HG02610 (cell line): Measurements from ENCODE around the gene HIPK1.
A peak's percentile ranks its signal among the peaks of the same experiment; 100 is the strongest.

Experiments used
- ATAC-seq: cut with Tn5 transposase; IDR thresholded peaks from one replicate; pipeline ENCODE4 v1.9.1; 2021; ENCODE audit warnings: mild to moderate bottlenecking, moderate library complexity; ENCODE audit not compliant: unreplicated experiment

Gene HIPK1

DNA sequence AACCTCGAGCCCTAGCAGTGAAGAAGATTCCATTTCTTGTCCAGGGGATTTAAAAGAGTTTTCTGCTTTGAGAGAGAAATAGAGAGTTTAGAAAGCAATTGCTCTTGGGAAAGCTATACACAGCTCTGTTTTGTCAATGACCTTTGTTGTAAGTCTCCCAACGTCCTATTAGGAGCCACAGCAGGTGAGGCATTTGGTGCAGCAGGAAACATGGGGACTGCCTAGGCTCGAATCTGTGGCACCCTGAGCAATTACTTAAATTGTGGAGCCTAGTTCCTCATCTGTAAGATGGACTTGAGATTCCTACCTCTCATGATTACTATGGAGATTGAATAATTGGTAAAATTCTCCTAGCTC, 15.8 kb upstream of the HIPK1 start:
- ATAC-seq = no peak

DNA sequence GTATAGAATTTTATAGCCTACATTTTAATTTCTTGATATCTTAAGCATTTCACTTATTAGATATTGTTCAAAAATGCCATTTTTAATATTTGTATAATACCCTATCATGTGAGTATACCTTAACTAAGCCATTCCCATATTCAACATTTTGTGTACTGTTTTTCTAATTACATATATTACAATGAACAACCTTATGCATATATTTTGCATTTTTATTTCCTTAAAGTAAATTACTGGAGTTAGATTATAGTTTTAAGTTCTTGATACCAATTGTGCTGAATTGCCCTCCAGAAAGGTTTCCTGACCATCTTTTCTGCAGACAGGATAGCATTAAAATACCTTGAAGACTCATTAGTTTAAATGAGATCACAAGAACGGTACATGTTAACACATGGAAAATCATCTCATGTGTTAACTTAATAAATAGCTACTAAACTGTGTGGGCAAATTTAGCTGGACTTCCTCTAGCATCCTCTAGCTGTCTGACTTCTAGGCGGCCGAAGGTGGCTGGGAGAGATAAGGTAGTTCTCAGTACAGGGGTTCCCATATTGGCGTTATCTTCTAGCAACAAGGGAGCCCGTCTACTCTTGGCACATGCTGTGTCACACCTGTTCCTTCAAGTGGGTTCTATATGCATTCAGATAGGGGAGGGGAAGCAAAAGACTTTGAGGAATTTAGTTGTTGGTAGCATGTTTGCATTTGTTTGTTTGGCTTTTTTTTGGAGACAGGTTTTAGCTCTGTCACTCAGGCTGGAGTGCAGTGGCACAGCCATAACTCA, 15.0 kb upstream of the HIPK1 start:
- ATAC-seq = no peak

DNA sequence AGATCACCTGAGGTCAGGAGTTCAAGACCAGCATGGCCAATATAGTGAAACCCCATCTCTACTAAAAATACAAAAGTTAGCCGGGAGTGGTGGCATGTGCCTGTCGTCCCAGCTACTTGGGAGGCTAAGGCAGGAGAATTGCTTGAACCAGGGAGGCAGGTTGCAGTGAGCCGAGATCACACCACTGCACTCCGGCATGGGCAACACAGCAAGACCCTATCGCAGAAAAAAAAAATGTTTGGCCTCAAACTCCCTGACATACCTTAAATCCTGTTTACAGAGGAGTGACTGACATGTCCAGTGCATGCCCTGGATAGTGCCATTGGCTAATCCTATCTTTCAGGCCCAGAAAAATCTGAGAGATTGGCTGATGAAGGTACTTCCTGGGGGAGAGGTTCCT, 12.2 kb upstream of the HIPK1 start:
- ATAC-seq = no peak

DNA sequence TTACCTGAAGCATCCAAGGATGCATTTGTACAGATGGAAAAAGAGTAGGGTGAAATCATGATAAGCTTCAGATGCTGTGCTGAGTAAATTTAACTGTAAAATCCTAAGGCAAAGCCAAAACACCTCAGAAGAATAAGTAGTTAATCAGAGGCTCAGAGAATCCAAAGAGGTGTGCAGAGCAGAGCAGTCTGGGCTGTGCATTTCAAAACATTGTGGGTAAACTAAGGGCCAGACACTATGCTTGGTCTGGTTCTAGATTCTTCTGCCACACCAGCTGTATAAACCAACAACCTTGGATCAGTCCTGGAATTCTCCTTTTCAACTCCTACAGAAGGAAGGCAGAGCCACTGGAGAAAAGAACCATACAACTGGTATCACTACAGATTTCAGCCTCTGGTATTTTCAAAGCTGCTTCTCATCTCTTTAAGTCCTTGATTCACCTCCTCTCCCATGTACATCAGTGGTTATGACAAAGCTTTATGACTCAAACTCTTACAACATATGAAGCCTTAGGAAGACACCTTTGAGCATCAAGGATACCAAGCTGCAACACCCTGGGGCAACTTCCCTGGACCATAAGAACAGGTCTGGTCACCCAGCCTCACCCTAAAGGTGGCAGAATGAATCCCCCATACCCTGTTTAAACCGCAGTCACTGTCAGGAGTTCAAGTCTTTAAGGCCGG, 11.6 kb upstream of the HIPK1 start:
- ATAC-seq = no peak

DNA sequence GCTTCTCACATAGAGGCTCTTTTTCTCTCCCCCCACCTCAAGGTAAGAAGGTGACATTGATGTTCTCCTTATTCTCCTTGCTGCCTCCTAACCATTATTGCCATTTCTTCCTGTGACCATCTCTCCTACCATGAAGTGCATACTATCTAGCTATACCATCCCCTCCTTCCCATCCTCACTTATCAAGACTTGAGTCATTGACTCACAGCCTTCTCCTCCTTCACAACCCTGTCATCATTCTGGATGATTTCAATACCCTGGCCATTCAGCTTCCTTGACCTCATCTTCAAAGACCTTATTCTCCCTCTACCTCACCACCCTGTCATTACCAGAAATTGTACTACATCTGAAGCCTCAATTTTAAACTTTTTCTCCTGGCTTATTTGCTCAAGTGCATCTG, 10.9 kb upstream of the HIPK1 start:
- ATAC-seq = no peak

DNA sequence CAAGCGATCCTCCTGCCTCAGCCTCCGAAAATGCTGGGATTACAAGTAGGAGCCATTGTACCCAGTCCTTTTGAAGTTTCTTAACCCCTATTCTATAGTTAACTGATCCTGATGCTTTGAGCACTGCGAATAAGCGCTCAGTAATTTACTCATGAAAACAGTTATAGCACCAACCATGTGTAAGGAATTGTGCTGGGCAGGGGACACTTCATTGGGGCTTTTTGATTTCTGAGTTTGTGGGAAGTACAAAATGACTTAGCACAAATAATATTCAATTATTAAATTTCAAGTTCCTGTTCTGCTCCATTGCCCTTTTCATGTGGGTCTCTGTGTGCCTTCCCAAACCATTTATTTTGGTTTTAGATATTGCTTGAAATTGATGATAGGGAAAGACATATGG, 6.2 kb upstream of the HIPK1 start:
- ATAC-seq = no peak

DNA sequence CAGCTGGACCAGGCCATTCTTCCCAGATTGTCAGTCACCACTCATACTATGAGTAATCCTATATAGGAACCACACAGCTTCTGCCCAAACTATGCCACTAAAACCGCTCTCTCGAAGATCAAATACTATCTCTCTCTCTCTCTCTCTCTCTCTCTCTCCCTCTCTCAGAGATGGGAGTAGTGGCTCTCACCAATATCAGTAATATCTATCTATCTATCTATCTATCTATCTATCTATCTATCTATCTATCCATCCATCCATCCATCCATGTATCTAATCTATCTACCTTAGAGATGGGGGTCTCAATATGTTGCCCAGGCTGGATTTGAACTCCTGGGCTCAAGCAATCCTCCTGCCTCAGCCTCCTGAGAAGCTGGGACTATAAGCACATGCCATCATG, 4.7 kb upstream of the HIPK1 start:
- ATAC-seq = no peak

DNA sequence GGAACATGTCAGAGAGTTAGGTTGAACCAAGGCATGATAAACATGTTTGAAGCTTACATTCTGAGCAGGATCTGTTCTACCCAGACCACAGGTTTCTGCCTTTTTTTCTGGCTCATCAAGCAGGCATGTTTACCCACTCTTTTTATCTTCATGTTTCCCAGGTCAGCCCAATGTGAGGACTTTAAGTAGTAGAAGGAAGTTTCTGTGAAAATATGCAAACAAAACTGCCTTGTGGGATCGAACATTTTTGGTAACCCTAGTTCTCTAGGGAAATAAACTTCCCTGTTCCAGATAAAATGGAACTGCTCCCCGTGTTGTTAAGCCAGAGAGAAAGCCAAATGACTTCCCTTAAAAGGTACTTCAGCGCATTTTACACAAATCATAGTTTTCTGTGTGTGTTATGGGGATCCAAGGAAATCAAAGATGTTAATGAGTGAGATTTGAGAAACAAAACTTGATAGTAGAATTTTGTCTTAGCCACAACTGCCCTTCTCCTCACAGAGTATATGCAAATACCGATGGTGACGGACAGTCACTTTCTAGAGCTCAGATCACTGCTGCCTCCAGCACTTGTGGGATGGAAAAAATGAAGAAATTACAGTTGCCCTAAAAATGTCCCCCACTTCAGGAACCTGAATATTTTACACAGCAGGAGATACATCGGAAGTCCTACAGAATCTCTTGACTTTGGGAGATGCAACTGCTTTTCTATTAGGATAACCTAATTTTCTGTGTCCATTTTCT, 765 bp upstream of the HIPK1 start:
- ATAC-seq = no peak

DNA sequence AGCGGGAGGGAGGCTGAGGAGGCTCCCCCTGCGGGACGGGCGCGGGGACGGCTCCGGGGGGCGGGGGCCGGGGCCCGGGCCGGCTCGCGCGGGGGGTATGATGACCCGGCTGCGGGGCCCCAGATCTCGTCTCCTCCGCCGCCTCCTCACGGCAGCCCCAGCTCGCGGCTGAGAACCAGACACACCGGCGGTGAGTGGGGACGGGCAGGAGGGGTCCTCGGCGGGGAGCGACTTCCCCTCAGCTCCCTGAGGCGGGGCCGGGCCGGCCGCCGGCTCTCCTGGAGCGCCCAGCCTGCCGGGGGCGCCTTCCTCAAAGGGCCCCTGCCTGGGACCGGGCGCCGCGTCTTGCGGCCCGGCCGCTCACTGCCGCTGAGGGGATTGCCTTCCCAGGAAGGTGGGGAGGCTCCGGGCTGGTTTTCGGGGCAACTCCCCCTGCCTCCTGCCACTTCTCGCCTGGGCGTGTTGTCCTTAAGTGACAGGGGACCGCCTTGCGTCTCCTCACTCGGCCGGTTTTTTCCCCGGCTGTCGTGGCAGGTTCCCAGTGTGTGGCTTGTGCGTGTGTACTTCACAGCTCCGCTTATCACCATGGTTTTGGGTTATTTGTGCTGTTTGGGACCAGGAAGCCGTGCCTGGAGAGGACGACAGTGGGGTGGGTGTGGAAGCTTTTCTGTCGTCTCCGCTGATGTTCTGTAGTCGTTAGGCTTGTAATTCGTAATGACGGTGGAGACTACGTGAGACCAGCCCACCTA, 800 bp downstream of the HIPK1 start:
- ATAC-seq = peak; percentile 32

DNA sequence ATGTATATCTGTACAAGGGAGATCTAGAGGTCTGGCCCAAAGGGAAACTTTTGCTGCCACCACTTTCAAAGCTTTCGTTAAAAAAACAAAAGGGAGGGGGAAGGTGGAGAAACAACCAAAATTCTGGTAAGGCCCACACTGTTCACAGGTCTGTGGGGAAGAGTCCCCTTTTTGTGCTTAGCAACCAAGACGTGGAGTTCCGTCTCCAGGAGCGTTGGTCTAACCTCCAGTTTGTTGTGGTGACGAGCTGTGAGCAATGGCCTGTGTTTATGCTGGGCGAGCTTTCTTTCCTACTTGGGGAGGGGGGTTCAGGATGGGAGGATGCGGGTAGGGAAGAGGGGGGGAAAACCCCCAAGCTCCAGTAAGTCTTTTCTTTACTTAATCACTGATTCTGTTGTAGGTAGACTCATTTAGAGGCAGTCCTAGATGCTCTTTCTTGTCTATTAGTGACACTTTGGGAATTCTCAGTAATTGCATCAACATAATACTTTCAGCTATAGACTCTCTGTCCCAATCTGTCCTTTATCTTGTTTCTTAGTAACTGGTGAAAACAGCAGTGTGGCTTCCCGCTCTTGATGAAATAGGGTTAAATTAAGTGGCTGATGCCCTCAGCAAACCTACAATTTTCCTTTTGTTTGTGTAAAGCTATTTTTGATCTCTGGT, 1.5 kb downstream of the HIPK1 start:
- ATAC-seq = peak; percentile 42

DNA sequence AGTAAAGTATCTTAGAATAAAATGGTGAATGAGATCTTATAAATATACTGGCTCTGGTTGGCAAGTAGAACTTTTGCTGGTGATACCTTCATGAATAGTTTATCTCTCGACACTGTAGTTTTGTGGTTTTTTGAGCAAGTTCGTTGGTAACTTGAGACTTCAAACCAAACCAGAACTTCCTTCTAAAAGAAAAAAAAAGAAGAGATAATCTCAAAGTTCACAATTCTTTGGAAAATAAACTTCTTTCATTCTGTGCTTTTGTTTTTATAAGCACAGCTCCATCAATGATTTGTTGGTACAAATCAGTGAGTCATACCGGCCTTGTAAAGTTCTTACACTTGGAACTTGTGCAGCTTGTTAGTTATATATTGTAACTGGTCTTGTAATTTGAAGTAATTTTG, 2.3 kb downstream of the HIPK1 start:
- no peak for ATAC-seq

DNA sequence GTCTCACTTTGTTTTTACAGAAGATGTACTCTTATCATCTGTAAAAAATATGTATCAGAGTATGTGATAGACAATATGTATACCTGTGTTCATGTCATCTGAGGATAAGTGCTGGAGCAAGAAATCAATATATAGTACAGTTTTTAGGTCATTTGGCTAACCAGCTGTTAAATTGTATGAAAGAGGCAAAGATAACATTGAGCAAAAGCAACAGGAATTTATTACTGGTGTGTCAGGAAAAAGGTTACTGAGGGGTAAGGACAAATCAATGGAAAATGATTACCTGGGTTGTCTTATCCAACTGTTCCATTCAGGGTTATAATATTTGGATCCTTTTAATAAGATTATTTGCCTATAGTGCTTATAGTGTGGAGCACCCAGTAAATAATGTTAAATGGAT, 4.9 kb downstream of the HIPK1 start:
- ATAC-seq = no peak

DNA sequence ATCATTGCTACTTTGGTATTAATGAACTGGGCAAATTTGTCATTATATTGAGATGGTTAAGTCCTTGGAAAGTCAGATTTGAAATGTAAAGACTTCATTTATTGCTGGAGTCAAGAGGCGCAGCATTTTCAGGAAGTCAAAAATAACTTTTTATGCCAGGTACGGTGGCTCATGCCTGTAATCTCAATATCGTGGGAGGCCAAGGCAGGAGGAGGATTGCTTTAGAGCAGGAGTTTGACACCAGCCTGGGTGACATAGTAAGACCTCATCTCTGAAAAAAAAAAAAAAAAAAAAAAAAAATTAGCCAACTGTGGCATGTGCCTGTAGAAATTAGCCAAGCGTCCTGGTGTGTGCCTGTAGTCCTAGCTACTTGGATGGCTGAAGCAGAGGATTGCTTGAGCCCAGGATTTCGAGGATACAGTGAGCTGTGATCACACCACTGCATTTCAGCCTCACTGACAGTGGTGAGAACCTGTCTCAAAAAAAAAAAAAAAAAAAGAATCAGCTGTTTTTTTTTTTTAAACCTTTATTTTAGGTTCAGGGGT, 5.5 kb downstream of the HIPK1 start:
- no peak for ATAC-seq

DNA sequence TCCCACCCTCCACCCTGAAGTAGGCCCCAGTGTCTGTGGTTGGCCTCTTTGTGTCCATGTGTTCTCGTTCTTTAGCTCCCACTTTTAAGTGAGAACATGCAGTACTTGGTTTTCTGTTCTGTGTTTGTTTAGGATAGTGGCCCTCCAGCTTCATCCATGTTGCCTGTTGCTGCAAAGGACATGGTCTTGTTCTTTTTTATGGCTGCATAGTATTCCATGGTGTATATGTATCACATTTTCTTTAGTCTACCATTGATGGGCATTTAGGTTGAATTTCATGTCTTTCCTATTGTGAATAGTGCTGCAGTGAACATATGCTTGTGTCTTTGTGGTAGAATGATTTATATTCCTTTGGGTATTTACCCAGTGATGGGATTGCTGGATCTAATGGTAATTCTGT, 6.1 kb downstream of the HIPK1 start:
- ATAC-seq = no peak

DNA sequence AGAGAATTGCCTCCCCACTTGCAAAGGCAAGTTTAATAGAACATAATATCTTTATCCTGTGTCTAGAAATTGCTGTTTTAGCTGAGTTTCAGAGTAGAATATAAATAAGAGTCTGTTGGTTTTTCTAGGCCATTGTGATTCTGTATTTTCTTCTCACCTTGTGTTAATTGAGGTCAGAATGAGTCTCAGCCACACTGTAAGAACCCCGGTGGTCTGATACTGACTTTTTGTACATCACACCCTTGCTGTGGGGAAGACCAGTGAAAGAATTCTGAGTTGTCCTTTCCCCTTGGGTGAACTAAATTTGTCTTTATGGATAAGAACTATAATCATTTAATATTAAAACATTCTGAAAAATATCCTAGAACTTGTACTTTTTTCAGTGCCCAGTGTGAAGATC, 6.8 kb downstream of the HIPK1 start:
- ATAC-seq = no peak

DNA sequence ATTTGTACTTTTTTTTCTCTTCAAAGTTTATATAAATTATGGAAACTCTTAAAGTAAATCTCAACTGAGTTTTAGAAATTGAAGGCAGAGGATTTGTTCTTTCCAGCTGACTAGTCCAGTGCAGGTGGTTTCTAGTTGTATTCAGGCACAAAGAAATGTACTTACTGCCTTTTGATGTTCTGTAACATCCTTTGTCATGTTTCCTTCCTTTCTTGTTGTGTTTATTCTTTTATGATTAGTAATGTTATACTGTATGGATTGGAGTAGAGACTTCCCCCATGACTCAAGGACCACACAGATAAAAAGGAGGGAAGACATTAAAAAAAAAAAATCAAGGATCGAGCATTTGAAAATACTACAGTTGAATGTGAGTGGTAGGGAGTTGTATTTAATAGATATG, 8.0 kb downstream of the HIPK1 start:
- ATAC-seq = no peak

DNA sequence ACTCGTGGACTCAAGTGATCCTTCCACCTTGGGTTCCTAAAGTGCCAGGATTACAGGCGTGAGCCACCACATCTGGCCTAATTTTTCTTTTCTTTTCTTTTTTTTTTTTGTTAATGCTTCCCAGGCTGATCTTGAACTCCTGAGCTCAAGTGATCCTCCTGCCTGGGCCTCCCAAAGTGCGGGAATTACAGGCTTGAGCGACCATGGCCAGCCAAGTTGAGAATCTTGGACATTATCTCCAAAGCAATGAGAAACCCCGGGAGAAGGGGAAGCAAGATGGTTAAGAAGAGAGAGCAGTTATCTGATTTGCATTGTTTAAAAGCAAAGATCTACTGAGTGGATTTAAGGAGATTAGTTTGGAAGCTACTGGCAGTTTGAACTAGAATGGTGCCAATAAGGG, 9.1 kb downstream of the HIPK1 start:
- no peak for ATAC-seq

DNA sequence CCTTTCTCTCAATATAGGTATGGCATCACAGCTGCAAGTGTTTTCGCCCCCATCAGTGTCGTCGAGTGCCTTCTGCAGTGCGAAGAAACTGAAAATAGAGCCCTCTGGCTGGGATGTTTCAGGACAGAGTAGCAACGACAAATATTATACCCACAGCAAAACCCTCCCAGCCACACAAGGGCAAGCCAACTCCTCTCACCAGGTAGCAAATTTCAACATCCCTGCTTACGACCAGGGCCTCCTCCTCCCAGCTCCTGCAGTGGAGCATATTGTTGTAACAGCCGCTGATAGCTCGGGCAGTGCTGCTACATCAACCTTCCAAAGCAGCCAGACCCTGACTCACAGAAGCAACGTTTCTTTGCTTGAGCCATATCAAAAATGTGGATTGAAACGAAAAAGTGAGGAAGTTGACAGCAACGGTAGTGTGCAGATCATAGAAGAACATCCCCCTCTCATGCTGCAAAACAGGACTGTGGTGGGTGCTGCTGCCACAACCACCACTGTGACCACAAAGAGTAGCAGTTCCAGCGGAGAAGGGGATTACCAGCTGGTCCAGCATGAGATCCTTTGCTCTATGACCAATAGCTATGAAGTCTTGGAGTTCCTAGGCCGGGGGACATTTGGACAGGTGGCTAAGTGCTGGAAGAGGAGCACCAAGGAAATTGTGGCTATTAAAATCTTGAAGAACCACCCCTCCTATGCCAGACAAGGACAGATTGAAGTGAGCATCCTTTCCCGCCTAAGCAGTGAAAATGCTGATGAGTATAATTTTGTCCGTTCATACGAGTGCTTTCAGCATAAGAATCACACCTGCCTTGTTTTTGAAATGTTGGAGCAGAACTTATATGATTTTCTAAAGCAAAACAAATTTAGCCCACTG, 11.5 kb downstream of the HIPK1 start:
- ATAC-seq = peak; percentile 79

DNA sequence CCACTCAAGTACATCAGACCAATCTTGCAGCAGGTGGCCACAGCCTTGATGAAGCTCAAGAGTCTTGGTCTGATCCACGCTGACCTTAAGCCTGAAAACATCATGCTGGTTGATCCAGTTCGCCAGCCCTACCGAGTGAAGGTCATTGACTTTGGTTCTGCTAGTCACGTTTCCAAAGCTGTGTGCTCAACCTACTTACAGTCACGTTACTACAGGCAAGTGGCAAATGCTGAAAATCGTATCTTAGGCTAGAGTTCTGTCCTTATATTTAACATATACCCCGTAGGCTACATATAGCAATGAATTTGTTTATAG, 12.1 kb downstream of the HIPK1 start:
- no peak for ATAC-seq

DNA sequence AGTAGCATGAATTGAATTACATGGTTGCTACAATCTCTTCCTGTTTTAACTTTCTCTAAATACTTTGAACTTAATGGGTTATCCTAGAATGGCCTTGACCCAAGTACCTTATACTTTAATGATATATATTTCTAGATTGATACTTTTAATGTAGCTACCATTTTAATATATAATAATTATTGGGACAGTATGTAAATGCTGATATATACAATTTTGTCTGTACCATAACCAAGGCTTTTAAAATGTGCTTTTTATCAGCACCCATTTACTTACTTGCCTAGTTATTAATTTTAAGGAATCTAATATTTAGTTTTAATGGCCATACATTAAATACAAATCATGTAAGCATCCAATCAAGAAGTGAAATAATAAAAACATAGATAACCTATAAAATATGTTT, 13.4 kb downstream of the HIPK1 start:
- ATAC-seq = no peak
